Upper lobe of left lung (tissue), 6 donors: Measurements from ENCODE around the gene GET3. TPM values are rescaled to one million over a fixed set of nuclear protein-coding genes. Genes with fewer than 3 reads are reported as not detected.

Source experiments
- ATAC-seq, 2 donors: fragments of 200-7000 bp; cut with Tn5 transposase; one replicate each; pipeline ENCODE4 v1.9.1; 2022; ENCODE audit warnings: mild to moderate bottlenecking in 2 of 2, moderate library complexity in 2 of 2; ENCODE audit not compliant: low FRiP score in 2 of 2
- DNase-seq, 2 donors: peaks; one replicate each; pipeline ENCODE4 v3.0.0-alpha.2; 2019 to 2020
- H3K27ac ChIP-seq, 4 donors: fragments of 200-600 bp; sonication (generic); one replicate each; pipeline ENCODE4 v1.5.1; 2016 to 2019
- H3K27me3 ChIP-seq, 4 donors: fragments of 200-600 bp; sonication (generic); one replicate each; pipeline ENCODE4 v1.5.1; 2017 to 2019
- H3K36me3 ChIP-seq, 4 donors: fragments of 200-600 bp; sonication (generic); one replicate each; pipeline ENCODE4 v1.5.1; 2016 to 2019
- H3K4me1 ChIP-seq, 4 donors: fragments of 200-600 bp; sonication (generic); one replicate each; pipeline ENCODE4 v1.5.1; 2018 to 2019
- H3K4me3 ChIP-seq, 4 donors: fragments of 200-600 bp; sonication (generic); one replicate each; pipeline ENCODE4 v1.5.1; 2017 to 2019; ENCODE audit warnings: mild to moderate bottlenecking in 2 of 4, moderate library complexity in 1 of 4
- H3K9me3 ChIP-seq, 4 donors: fragments of 200-600 bp; sonication (generic); one replicate each; pipeline ENCODE4 v1.5.1; 2018 to 2019
- CTCF ChIP-seq, 6 experiments: fragments of 450-650 bp in 4 of 6; fragments of 200-600 bp in 2 of 6; sonication (generic) in 2 of 6; IDR thresholded peaks; one replicate each; pipeline ENCODE4 v1.5.1; 2016 to 2019; ENCODE audit warnings: antibody characterized with exemption in 6 of 6
- EP300 ChIP-seq, 4 donors: sonication (generic); formaldehyde crosslinking; IDR thresholded peaks; one replicate each; pipeline ENCODE4 v1.5.1; 2017; ENCODE audit warnings: antibody characterized with exemption in 4 of 4, control low read depth in 2 of 4
- POLR2A ChIP-seq, 4 donors: fragments of 450-650 bp; IDR thresholded peaks; one replicate each; pipeline ENCODE4 v1.5.1; 2016 to 2017; ENCODE audit warnings: antibody characterized with exemption in 4 of 4, mild to moderate bottlenecking in 2 of 4
- POLR2AphosphoS5 ChIP-seq, 2 donors: sonication (generic); formaldehyde crosslinking; IDR thresholded peaks; one replicate each; pipeline ENCODE4 v1.5.1; 2017; ENCODE audit warnings: antibody characterized with exemption in 2 of 2
- WGBS, 2 donors: methylation state at CpG; one replicate each; pipeline ENCODE4 v1.1.5; 2017 to 2018; 5-methylcytosine and 5-hydroxymethylcytosine counted together
- total RNA-seq, 6 donors: library from RNA; depleted of rRNA in 4 of 6; stranded (reverse); fragments of >200 nt in 4 of 6; gene quantifications; one replicate each; pipeline versions ENCODE4 v1.1.0 to v1.2.1, GENCODE V29; 2016 to 2021
- donor health status: DM: no; HTN: no; CAD: no; lungs with moderate emphysema.
- donor health status: DM: no; HTN: yes; CAD: no; lungs with severe emphysema.

Gene GET3
- total RNA-seq, 6 donors from 2014 or later = 14.7 to 71.7 (median 49.8) TPM

GRCh38 chr19:12789904-12790619 is 52.8 kb downstream of the GET3 start:
- H3K27me3 ChIP-seq = no peaks in the 10 kb centered on the region
- ATAC-seq (peak; percentile 60 to 85), DNase-seq (peak; percentile 98 to 99)
- 0% methylated on average over 6 to 32 of the region's 56 CpGs for WGBS, 2 donors
- H3K36me3 ChIP-seq = peaks cover 0 to 11% (median 0%) of the 10 kb centered on the region in 4 donors
- TF ChIP-seq POLR2A (IDR thresholded peaks at IDR 0.05) (peak; percentile 26 to 97 (median 86)), POLR2AphosphoS5 (IDR thresholded peaks at IDR 0.05) (peak; percentile 98), CTCF (IDR thresholded peaks at IDR 0.05) (peak in 1 of 6 experiments; percentile 25), EP300 (IDR thresholded peaks at IDR 0.05) (peak in 3 of 4 donors; percentile 62 to 84 (median 70))
- peak overlapping the region; percentile 96 to 100 (median 98) for H3K27ac ChIP-seq
- peaks cover 56 to 67% (median 59%) of the 10 kb centered on the region in 4 donors for H3K4me1 ChIP-seq
- no peaks in the 10 kb centered on the region for H3K9me3 ChIP-seq
- peak overlapping the region; percentile 51 to 96 (median 88) for H3K4me3 ChIP-seq

GRCh38 chr19:12790628-12791344 is 53.5 kb downstream of the GET3 start:
- Histone ChIP-seq H3K4me1 (peaks cover 52 to 65% (median 55%) of the 10 kb centered on the region in 4 donors), H3K9me3 (no peaks in the 10 kb centered on the region), H3K36me3 (peaks cover 0 to 11% (median 0%) of the 10 kb centered on the region in 4 donors), H3K27ac (peak overlapping the region; percentile 96 to 100 (median 98)), H3K4me3 (peak overlapping the region; percentile 51 to 96 (median 88)), H3K27me3 (no peaks in the 10 kb centered on the region)
- TF ChIP-seq EP300 (IDR thresholded peaks at IDR 0.05) (no peak), POLR2AphosphoS5 (IDR thresholded peaks at IDR 0.05) (no peak), CTCF (IDR thresholded peaks at IDR 0.05) (no peak), POLR2A (IDR thresholded peaks at IDR 0.05) (no peak)
- DNase-seq (no peak), ATAC-seq (no peak)
- WGBS, 2 donors = 0 to 1% methylated on average over 16 to 22 of the region's 22 CpGs

GRCh38 chr19:12791345-12792050 is 54.2 kb downstream of the GET3 start, which contains the start of gene JUNB:
Gene JUNB, plus strand, starts transcription at chr19:12791486. Its CDS starts 286 bp downstream, at chr19:12791772.
- DNase-seq (peak; percentile 97 to 99), ATAC-seq (peak; percentile 69 to 86)
- peak within 1 kb of the TSS; percentile 84 to 96 (median 94) for H3K4me3 ChIP-seq
- TF ChIP-seq POLR2AphosphoS5 (IDR thresholded peaks at IDR 0.05) (peak; percentile 100), EP300 (IDR thresholded peaks at IDR 0.05) (peak; percentile 97 to 100 (median 98)), POLR2A (IDR thresholded peaks at IDR 0.05) (peak; percentile 100), CTCF (IDR thresholded peaks at IDR 0.05) (peak in 4 of 6 experiments; percentile 32 to 47 (median 38))
- peaks cover 0 to 11% (median 0%) of the 10 kb centered on the region in 4 donors for H3K36me3 ChIP-seq
- peaks cover 52 to 65% (median 55%) of the 10 kb centered on the region in 4 donors for H3K4me1 ChIP-seq
- H3K9me3 ChIP-seq = no peaks in the 10 kb centered on the region
- peak within 1 kb of the TSS; percentile 96 to 100 (median 98) for H3K27ac ChIP-seq
- 0 to 1% methylated on average over 8 to 25 of the region's 73 CpGs for WGBS, 2 donors
- H3K27me3 ChIP-seq = no peaks in the 10 kb centered on the region

GRCh38 chr19:12792051-12792852 is 55.0 kb downstream of the GET3 start:
- peaks cover 45 to 58% (median 49%) of the 10 kb centered on the region in 4 donors for H3K4me1 ChIP-seq
- H3K4me3 ChIP-seq = peak overlapping the region; percentile 84 to 96 (median 94)
- DNase-seq = peak; percentile 76 to 95
- peak in 3 of 4 donors; percentile 37 to 70 (median 48) for TF ChIP-seq POLR2A (IDR thresholded peaks at IDR 0.05)
- peak in 2 of 6 experiments; percentile 5 to 45 for TF ChIP-seq CTCF (IDR thresholded peaks at IDR 0.05)
- peak; percentile 81 to 95 for TF ChIP-seq POLR2AphosphoS5 (IDR thresholded peaks at IDR 0.05)
- TF ChIP-seq EP300 (IDR thresholded peaks at IDR 0.05) = peak in 1 of 4 donors; percentile 36
- peak overlapping the region; percentile 96 to 100 (median 98) for H3K27ac ChIP-seq
- 0% methylated on average over 2 to 24 of the region's 84 CpGs for WGBS, 2 donors
- peaks cover 0 to 11% (median 0%) of the 10 kb centered on the region in 4 donors for H3K36me3 ChIP-seq
- H3K27me3 ChIP-seq = no peaks in the 10 kb centered on the region
- no peaks in the 10 kb centered on the region for H3K9me3 ChIP-seq
- ATAC-seq = no peak
